Prostate gland (tissue), 2 donors: Measurements from ENCODE around the gene CADPS.

ENCODE experiments used
- CTCF ChIP-seq, 4 experiments: fragments of 200-600 bp in 2 of 4; fragments of 450-650 bp in 2 of 4; sonication (generic) in 2 of 4; IDR thresholded peaks; 1 replicate in 3 of 4; 2 replicates in 1 of 4; pipeline ENCODE4 v1.5.1; 2016 to 2019; ENCODE audit warnings: antibody characterized with exemption in 4 of 4, mild to moderate bottlenecking in 2 of 4, moderate library complexity in 2 of 4
- POLR2A ChIP-seq: fragments of 450-650 bp; IDR thresholded peaks from one replicate; pipeline ENCODE4 v1.6.1; 2016; ENCODE audit warnings: antibody characterized with exemption, mild to moderate bottlenecking
- POLR2AphosphoS5 ChIP-seq: sonication (generic); formaldehyde crosslinking; IDR thresholded peaks from one replicate; pipeline ENCODE4 v1.6.1; 2017; ENCODE audit warnings: antibody characterized with exemption

GRCh38 chr3:62621925-62622324 lies 253.3 kb downstream of the CADPS start:
- TF ChIP-seq POLR2AphosphoS5 (no peak), CTCF (IDR thresholded peaks at IDR 0.05) (no peak), POLR2A (no peak)
